ENCODE data around the gene CPAMD8. TPM values are rescaled to one million over a fixed set of nuclear protein-coding genes. Genes with fewer than 3 reads are reported as not detected.

The CPAMD8 gene
- total and polyA plus RNA-seq, 9 of the 15 experiments (the other 6 are each of a cell fraction or from before 2014, with no cell fraction given), result 0.20 to 2.1 (median 1.3) TPM

- TF ChIP-seq RBM22 (IDR thresholded peaks at IDR 0.05; ENCODE audit: low read depth, low read length, poor library complexity, severe bottlenecking) (peak; percentile 70), BRD9 (IDR thresholded peaks at IDR 0.05; ENCODE audit: low read depth, partially characterized antibody) (peak; percentile 20), ELF4 (CRISPR knock-in tag; IDR thresholded peaks at IDR 0.05) (no peak), JUND (IDR thresholded peaks at IDR 0.05; ENCODE audit: borderline replicate concordance, low read depth, low read length) (peak; percentile 100), JUND (tag; IDR thresholded peaks at IDR 0.05; ENCODE audit: borderline replicate concordance, low read depth, low read length) (no peak; the same call in 2 of the 3 replicates), RBFOX2 (IDR thresholded peaks at IDR 0.05; ENCODE audit: low read depth, low read length) (peak; percentile 98), ZBTB7A (IDR thresholded peaks at IDR 0.05; ENCODE audit: borderline replicate concordance, control insufficient read depth, low read depth, low read length) (peak; percentile 83), SOX6 (IDR thresholded peaks at IDR 0.05) (no peak; the same call in 1 of the 2 replicates), BCLAF1 (IDR thresholded peaks at IDR 0.05; ENCODE audit: borderline replicate concordance in 1 of 2, control insufficient read depth in 1 of 2, low read depth in 2 of 2, low read length in 1 of 2) (peak in 1 of 2 experiments; percentile 97; a peak in 2 of 4 replicates), DLX4 (CRISPR knock-in tag; IDR thresholded peaks at IDR 0.05) (no peak), ZNF785 (CRISPR knock-in tag; IDR thresholded peaks at IDR 0.05) (no peak), ARNT (IDR thresholded peaks at IDR 0.05) (no peak), IRF2 (CRISPR knock-in tag; IDR thresholded peaks at IDR 0.05) (no peak), NKRF (IDR thresholded peaks at IDR 0.05; ENCODE audit: borderline replicate concordance) (peak; percentile 92; the same call in 1 of the 2 replicates), CBX2 (IDR thresholded peaks at IDR 0.05; ENCODE audit: insufficient read depth, low read length, poor library complexity, severe bottlenecking) (no peak), E4F1 (CRISPR knock-in tag; IDR thresholded peaks at IDR 0.05; ENCODE audit: borderline replicate concordance) (no peak)
Measured at GRCh38 chr19:17075035-17075863, 48.6 kb upstream of the CPAMD8 start, which contains the start of the genes HAUS8 and MYO9B (continued).
